Midbrain (tissue), 1 donor: Measurements from ENCODE around the gene PRR22.
"Not testable (repeated sequence)": the region's sequence is repeated elsewhere in the genome, so short reads cannot be mapped to it uniquely, and the experiment has no call there.

Experiments used
- DNase-seq: peaks from one replicate; lab custom pipeline; 2025; lab: John Stamatoyannopoulos, UW

PRR22 gene

DNA sequence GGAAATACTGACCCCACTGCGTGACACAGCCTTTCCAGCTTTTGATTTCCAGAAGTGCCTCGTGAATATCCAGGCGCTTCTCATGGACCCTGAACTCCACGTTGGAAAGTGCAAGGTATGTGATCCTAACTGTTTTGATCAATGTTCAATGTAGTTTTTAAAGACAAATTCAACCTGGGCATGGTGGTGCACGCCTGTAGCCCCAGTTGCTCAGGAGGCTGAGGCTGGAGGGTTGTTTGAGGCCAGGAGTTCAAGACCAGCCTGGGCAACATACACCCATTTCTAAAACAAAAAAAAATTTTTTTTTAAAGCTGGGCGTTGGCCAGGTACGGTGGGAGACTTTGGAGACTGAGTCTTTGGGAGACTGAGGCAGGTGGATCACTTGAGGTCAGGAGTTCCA, 32.8 kb downstream of the PRR22 start:
- DNase-seq, result no peak

GRCh38 chr19:5749505-5749904, 35.0 kb downstream of the PRR22 start:
- DNase-seq, result no peak

DNA sequence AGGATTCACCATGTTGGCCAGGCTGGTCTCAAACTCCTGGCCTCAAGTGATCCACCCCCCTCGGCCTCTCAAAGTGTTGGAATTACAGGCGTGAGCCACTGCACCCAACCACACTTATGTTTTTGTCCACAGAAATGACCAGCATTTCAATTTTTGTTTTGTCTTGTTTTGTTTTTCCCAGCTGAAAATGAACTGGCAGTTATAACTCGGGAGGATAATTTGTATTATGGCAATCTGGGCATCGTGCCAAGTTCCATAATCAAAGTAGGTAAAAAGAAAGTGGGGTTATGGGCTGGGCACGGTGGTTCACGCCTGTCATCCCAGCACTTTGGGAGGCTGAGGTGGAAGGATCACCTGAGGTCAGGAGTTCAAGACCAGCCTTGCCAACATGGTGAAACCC, 35.6 kb downstream of the PRR22 start:
- not testable (repeated sequence) for DNase-seq

DNA sequence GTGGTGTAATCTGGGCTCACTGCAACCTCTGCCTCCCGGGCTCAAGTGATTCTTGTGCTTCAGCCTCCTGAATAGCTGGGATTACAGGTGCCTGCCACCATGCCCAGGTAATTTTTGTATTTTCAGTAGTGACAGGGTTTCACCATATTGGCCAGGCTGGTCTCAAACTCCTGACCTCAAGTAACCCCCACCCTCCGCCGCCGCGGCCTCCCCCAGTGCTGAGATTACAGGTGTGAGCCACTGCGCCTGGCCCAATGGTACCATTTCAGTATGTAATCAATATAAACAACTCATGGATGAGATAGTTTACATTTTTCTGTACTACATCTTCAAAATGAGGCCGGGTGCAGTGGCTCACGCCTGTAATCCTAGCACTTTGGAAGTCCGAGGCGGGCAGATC, 39.5 kb downstream of the PRR22 start:
- not testable (repeated sequence) for DNase-seq

DNA sequence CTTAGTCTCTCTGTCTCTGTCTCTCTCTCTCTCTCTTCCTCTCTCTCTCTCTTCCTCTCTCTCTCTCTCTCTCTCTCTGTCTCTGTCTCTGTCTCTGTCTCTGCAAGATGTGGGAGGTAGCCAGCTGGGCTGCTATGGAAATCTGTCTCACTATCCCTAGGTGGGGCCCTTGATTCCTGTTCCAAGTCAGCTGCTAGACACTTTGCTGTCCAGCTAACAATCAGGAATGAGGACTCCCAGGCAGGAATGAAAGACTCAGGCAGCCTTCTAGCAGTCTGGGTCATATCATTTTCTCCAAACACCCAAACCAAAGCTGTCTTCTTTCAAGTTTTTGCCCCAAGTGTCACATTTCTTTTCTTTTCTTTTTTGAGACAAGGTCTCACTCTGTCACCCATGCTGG, 40.9 kb downstream of the PRR22 start:
- DNase-seq, result no peak

DNA sequence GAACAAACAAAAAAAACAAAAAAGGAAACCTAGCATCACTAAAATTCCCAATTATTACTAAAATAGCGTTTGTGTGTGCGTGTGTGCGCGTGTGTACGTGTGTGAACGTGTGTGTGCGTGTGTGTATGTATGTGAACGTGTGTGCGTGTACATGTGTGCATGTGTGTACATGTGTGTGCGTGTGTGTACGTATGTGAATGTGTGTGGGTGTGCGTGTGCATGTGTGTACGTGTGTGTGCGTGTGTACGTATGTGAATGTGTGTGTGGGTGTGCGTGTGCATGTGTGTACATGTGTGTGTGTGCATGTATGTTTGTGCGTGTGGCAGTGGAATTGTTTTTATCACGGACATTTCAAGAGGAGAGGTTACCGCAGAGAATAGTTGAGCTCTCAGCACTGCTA, 42.5 kb downstream of the PRR22 start:
- no peak for DNase-seq

- no peak for DNase-seq
These were observed 46.1 kb downstream of the PRR22 start for GRCh38 chr19:5738423-5738822.

GRCh38 chr19:5733172-5733571, 51.4 kb downstream of the PRR22 start:
- not testable (repeated sequence) for DNase-seq
